Hepatocyte (in vitro differentiated cells): ENCODE measurements around the gene ERAS. TPM values are rescaled to one million over a fixed set of nuclear protein-coding genes. Genes with fewer than 3 reads are reported as not detected.

ENCODE experiments used
- DNase-seq: peaks from one replicate; pipeline ENCODE4 v3.0.0-alpha.2; 2016; ENCODE audit warnings: low spot score
- H2AFZ ChIP-seq: fragments of 200-600 bp; sonication (generic); 2 replicates; pipeline ENCODE4 v1.6.0; 2016; ENCODE audit warnings: antibody characterized with exemption, mild to moderate bottlenecking
- H3K27ac ChIP-seq: fragments of 200-600 bp; sonication (generic); 2 replicates; pipeline ENCODE4 v1.5.1; 2016; ENCODE audit warnings: mild to moderate bottlenecking
- H3K27me3 ChIP-seq: fragments of 200-600 bp; sonication (generic); 2 replicates; pipeline ENCODE4 v1.6.1; 2016
- H3K36me3 ChIP-seq: fragments of 200-600 bp; sonication (generic); replicated peaks from 2 replicates; pipeline ENCODE4 v1.5.1; 2016; ENCODE audit warnings: low read depth; ENCODE audit not compliant: insufficient read depth
- H3K4me1 ChIP-seq: fragments of 200-600 bp; sonication (generic); 2 replicates; pipeline ENCODE4 v1.5.1; 2016; ENCODE audit warnings: mild to moderate bottlenecking, moderate library complexity; ENCODE audit not compliant: insufficient read depth
- H3K4me2 ChIP-seq: fragments of 200-600 bp; sonication (generic); 2 replicates; pipeline ENCODE4 v1.6.0; 2016
- H3K4me3 ChIP-seq: fragments of 200-600 bp; sonication (generic); 2 replicates; pipeline ENCODE4 v1.5.1; 2016; ENCODE audit warnings: mild to moderate bottlenecking
- H3K79me2 ChIP-seq: fragments of 200-600 bp; sonication (generic); 2 replicates; pipeline ENCODE4 v1.6.0; 2017; ENCODE audit warnings: mild to moderate bottlenecking
- H3K9me2 ChIP-seq: fragments of 200-600 bp; sonication (generic); replicated peaks from 2 replicates; pipeline ENCODE4 v1.6.0; 2017; ENCODE audit warnings: mild to moderate bottlenecking; ENCODE audit not compliant: insufficient read depth
- H3K9me3 ChIP-seq: fragments of 200-600 bp; sonication (generic); 2 replicates; pipeline ENCODE4 v1.5.1; 2016; ENCODE audit warnings: low read depth, mild to moderate bottlenecking
- H4K20me1 ChIP-seq: fragments of 200-600 bp; sonication (generic); 2 replicates; pipeline ENCODE4 v1.6.0; 2016; ENCODE audit warnings: mild to moderate bottlenecking; ENCODE audit not compliant: insufficient read depth, poor library complexity, severe bottlenecking
- EZH2 ChIP-seq: fragments of 200-600 bp; sonication (generic); IDR thresholded peaks from 2 replicates; pipeline ENCODE4 v1.6.1; 2016; ENCODE audit warnings: antibody characterized with exemption, mild to moderate bottlenecking, borderline replicate concordance
- EZH2phosphoT487 ChIP-seq: fragments of 200-600 bp; sonication (generic); IDR thresholded peaks from one replicate; pipeline ENCODE4 v1.6.1; 2018; ENCODE audit warnings: antibody characterized with exemption, mild to moderate bottlenecking, low read depth, moderate library complexity; ENCODE audit not compliant: unreplicated experiment, severe bottlenecking
- WGBS: methylation state at CpG from one replicate; pipeline ENCODE4 v1.1.6; 2016; ENCODE audit warnings: low lambda C conversion rate; ENCODE audit errors: missing lambda C conversion rate; 5-methylcytosine and 5-hydroxymethylcytosine counted together
- polyA plus RNA-seq: library from polyadenylated mRNA; unstranded; fragments of >200 nt; fragmentation: Nextera tagmentation; extraction: Ambion mirVana; gene quantifications from 2 replicates; pipeline ENCODE4 v1.2.1, GENCODE V29; 2016
- total RNA-seq: library from RNA; depleted of rRNA; stranded (reverse); fragments of >200 nt; gene quantifications from 2 replicates; pipeline ENCODE4 v1.2.3, GENCODE V29; 2014
- TF ChIP-seq, protein P1 (sequence below): fragments of 200-600 bp; sonication (generic); IDR thresholded peaks from 2 replicates; pipeline ENCODE4 v1.5.1; 2016; ENCODE audit warnings: antibody characterized with exemption, mild to moderate bottlenecking; ENCODE audit not compliant: poor library complexity

The ERAS gene
- total and polyA plus RNA-seq, 2 experiments from 2014 or later = 0.47 to 0.65 TPM

DNA sequence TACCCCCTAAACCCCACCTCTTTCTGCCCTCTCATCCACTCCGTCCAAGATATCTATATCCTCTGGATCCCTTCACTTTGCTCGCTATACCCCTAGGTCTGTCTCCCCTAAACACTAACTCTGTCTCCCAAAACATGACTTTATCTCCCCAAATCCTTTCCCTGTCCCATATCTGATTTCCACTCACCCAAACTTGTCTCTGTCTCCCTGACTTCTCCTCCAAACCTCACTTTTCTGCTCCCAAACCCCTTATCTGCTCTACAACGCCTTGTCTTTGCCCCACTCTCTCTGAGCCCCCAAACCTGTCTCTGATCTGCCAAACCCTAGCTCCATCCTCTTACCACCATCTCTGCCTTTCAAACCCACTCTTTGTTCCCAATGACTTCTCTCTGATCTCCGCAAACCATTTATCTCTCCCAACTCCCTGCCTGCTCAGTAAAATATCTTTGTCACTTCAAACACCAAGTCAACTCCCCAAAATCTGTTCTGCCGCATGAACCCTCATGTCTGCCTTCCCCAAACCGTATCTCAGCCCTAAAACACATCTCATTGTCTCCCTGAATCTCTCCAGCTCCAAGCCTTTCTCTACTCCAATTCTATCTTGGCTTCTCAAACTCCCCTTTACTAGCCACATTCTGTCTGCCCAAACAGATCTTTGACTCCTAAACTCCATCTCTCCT, 39.3 kb upstream of the ERAS start:
- TF ChIP-seq EZH2phosphoT487 (no peak), EZH2 (no peak)
- TF ChIP-seq, protein P1, sequence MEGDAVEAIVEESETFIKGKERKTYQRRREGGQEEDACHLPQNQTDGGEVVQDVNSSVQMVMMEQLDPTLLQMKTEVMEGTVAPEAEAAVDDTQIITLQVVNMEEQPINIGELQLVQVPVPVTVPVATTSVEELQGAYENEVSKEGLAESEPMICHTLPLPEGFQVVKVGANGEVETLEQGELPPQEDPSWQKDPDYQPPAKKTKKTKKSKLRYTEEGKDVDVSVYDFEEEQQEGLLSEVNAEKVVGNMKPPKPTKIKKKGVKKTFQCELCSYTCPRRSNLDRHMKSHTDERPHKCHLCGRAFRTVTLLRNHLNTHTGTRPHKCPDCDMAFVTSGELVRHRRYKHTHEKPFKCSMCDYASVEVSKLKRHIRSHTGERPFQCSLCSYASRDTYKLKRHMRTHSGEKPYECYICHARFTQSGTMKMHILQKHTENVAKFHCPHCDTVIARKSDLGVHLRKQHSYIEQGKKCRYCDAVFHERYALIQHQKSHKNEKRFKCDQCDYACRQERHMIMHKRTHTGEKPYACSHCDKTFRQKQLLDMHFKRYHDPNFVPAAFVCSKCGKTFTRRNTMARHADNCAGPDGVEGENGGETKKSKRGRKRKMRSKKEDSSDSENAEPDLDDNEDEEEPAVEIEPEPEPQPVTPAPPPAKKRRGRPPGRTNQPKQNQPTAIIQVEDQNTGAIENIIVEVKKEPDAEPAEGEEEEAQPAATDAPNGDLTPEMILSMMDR = no peak

GRCh38 chrX:48787505-48788443, 38.5 kb upstream of the ERAS start:
- TF ChIP-seq, protein P1 = no peak
- no peak for TF ChIP-seq EZH2
- Histone ChIP-seq H3K9me2 (no peaks in the 10 kb centered on the region), H3K79me2 (no peaks in the 10 kb centered on the region), H3K4me3 (no peak overlapping the region), H3K4me2 (no peak overlapping the region), H3K4me1 (no peaks in the 10 kb centered on the region), H3K9me3 (no peaks in the 10 kb centered on the region), H3K27ac (no peak overlapping the region), H3K36me3 (no peaks in the 10 kb centered on the region), H3K27me3 (no peaks in the 10 kb centered on the region), H2AFZ (no peak overlapping the region), H4K20me1 (no peaks in the 10 kb centered on the region)
- WGBS = 61% methylated on average over 17 of the region's 17 CpGs
- DNase-seq = no peak

More for the DNA sequence above, 39.3 kb upstream of the ERAS start:
- no peak for DNase-seq
- Histone ChIP-seq H3K9me2 (no peaks in the 10 kb centered on the region), H3K36me3 (no peaks in the 10 kb centered on the region), H3K4me2 (no peak overlapping the region), H3K27ac (no peak overlapping the region), H4K20me1 (no peaks in the 10 kb centered on the region), H3K4me1 (no peaks in the 10 kb centered on the region), H2AFZ (no peak overlapping the region), H3K27me3 (no peaks in the 10 kb centered on the region), H3K9me3 (no peaks in the 10 kb centered on the region), H3K4me3 (no peak overlapping the region), H3K79me2 (no peaks in the 10 kb centered on the region)
- WGBS = 73% methylated on average over 6 of the region's 6 CpGs

- TF ChIP-seq, protein P1 = no peak
- TF ChIP-seq EZH2phosphoT487 (no peak), EZH2 (no peak)
- H3K36me3 ChIP-seq = no peaks in the 10 kb centered on the region
- no peaks in the 10 kb centered on the region for H3K9me2 ChIP-seq
- no peak overlapping the region for H3K27ac ChIP-seq
- H3K4me1 ChIP-seq = peaks cover 4% of the 10 kb centered on the region
- H3K4me3 ChIP-seq = no peak overlapping the region
- H3K79me2 ChIP-seq = no peaks in the 10 kb centered on the region
- DNase-seq = no peak
- no peaks in the 10 kb centered on the region for H3K9me3 ChIP-seq
- no peak overlapping the region for H2AFZ ChIP-seq
- no peak overlapping the region for H3K4me2 ChIP-seq
- WGBS = 90% methylated on average over 6 of the region's 7 CpGs
- no peaks in the 10 kb centered on the region for H4K20me1 ChIP-seq
- H3K27me3 ChIP-seq = no peaks in the 10 kb centered on the region
Measured at GRCh38 chrX:48789366-48790220, 36.7 kb upstream of the ERAS start.
